HG03045 (cell line): Measurements from ENCODE around the gene NCOA7.
A peak's percentile ranks its signal among the peaks of the same experiment; 100 is the strongest.
"Not testable (repeated sequence)": the region's sequence is repeated elsewhere in the genome, so short reads cannot be mapped to it uniquely, and the experiment has no call there.

Experiments
- ATAC-seq: cut with Tn5 transposase; IDR thresholded peaks from one replicate; pipeline ENCODE4 v1.9.1; 2021; ENCODE audit warnings: mild to moderate bottlenecking, moderate library complexity; ENCODE audit not compliant: unreplicated experiment

NCOA7 gene

DNA sequence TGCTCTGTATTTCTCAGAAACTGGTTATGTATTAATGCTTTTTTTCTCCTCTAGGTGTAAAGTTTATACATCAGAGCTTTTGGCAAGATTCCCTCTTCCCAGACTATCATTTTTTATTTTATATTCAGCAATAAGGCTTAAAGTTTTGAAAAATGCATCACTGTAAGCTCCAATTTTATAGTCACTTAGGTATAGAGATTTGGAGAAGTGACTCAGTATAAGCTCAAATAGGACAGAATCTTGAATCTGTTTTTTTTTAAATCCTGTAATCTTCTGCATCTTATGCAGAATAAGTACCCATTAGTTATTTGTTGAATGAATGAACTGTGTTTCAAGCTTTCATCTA lies 1.0 kb downstream of the NCOA7 start:
- ATAC-seq: no peak

- no peak for ATAC-seq
Measured at GRCh38 chr6:125792172-125792571, 1.4 kb downstream of the NCOA7 start.

GRCh38 chr6:125792680-125793079 lies 1.9 kb downstream of the NCOA7 start:
- no peak for ATAC-seq

GRCh38 chr6:125793280-125793679 lies 2.5 kb downstream of the NCOA7 start:
- ATAC-seq: no peak

DNA sequence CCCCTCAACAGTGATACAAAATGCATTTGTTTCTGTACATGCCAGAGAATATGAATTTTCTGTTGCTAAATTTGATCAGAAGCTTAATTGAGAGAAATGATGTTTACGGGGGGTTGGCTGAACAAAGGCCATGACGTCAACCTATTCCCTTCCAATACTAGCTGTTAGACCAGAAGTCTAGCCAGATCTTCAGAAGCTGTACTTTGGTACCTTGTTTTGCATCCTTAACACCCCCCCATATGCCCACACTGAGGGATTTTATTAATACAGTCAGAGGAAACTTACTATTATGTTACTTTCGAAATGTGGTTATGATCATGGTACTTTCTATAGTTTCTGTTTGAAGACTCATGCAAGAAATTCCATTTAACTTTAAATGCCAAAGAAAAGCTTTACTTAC lies 3.1 kb downstream of the NCOA7 start:
- no peak for ATAC-seq

DNA sequence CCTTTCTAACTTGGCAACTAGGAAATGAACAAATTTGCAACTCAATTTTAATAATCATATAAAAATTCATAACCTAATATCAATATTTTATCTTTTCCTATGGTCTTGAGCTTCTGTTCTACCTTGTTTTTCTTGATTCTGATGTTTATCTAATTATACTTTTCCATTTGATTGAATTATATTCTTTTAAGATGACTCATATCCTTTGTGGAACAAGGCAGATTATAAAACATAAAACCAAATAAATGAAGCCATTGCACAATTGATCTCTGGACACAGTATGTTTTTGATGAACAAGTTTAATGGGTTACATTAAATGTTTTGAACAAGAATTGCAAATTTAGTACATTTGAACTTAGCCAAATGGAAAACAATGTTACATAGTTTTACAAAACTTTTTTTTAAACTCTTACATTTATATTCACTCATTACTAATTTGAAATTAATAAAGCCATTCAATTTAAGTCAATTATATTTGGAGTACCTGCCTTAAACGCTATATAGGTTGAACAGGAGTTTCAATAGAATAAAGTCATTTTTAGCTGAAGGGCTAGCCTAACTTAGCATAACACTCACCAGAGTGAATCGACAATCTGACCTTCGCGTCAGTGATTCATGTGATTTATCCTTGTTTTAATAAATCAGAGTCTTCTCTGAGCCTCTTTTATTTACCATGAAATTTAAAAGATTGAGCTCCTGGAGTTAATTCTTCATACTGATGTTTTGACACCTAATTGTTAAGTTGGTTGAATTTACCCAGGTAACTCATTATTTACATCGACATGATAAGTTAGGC lies 3.8 kb downstream of the NCOA7 start:
- ATAC-seq: no peak

- no peak for ATAC-seq
Measured at GRCh38 chr6:125795301-125795700, 4.5 kb downstream of the NCOA7 start.

DNA sequence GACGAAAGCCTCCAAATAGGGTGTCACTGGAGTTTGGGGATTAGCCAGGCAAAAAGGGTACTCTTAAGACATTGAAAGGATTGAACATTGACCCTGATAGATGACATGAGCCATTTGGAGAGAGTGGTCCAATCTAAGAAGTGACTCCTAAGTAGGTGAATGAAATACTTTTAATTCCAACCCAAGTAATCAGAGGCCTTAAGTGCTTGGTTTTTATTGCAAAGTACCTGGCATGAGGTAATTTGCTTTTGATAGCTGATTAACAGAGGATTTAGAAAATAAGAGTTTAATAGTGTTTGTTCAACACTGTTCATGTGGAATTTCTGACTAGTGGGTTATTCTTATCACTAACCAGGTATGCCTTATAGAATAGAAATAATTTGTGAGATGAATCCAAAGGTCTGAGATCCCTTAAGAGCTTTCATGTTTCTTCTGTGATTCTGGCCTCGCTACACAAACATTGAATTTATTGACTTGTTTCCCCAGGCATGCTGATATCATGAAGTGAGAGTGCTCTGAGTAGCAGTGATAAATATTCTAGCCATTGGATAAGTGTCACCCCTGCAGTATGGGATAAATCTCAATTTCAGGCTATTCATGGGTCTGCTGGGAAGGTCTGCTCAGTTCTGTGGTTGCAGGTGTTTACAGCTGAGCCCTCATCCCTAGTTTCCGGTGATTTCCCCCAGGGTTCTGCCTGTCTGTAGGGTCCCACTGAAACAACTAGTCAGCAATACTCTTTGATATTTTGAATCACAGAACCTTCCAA lies 6.5 kb downstream of the NCOA7 start:
- ATAC-seq: no peak

GRCh38 chr6:125797886-125798444 lies 7.2 kb downstream of the NCOA7 start:
- no peak for ATAC-seq

GRCh38 chr6:125798734-125799508 lies 8.2 kb downstream of the NCOA7 start:
- peak; percentile 77 for ATAC-seq

- no peak for ATAC-seq
Measured at GRCh38 chr6:125802383-125802782, 11.6 kb downstream of the NCOA7 start.

- no peak for ATAC-seq
Measured at GRCh38 chr6:125802943-125803377, 12.2 kb downstream of the NCOA7 start.

DNA sequence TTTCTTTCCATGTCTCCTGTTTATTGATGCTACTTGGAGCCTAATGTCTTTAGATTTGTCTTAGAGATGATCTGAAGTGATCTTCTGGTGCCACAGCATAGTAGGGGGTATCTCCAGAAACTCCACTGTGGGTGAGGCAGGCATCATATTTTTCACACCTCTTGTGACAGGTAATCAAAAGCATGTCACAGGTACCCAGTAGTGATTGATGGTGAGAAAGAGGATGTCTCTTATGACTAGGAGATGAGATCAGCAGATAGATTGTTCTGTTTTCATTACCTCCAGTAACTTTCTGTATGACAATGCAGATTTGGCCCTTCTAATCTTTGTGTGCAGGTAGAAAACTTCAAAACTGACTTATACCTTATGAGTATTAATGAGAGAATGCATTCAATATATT lies 13.5 kb downstream of the NCOA7 start:
- ATAC-seq: peak; percentile 53

DNA sequence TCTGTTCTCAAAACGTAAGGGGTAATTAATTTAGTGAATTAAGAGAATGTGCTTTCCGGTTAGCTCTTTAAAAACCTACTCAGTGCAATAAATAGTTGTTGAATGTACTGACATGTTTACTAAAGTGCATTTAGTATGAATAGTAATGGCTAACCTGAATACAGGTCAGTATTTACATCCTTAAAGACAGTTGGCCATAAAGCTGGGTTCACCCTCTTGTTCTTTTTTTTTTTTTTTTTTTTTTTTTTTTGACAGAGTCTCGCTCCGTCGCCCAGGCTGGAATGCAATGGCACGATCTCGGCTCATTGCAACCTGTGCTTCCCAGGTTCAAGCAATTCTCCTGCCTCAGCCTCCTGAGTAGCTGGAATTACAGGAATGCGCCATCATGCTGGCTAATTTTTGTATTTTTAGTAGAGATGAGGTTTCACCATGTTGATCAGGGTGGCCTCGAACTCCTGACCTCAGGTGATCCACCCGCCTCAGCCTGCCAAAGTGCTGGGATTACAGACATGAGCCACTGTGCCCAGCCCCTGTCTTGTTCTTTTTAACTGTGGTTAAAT lies 14.2 kb downstream of the NCOA7 start:
- ATAC-seq: not testable (repeated sequence)

- no peak for ATAC-seq
Measured at GRCh38 chr6:125806813-125807212, 16.1 kb downstream of the NCOA7 start.

DNA sequence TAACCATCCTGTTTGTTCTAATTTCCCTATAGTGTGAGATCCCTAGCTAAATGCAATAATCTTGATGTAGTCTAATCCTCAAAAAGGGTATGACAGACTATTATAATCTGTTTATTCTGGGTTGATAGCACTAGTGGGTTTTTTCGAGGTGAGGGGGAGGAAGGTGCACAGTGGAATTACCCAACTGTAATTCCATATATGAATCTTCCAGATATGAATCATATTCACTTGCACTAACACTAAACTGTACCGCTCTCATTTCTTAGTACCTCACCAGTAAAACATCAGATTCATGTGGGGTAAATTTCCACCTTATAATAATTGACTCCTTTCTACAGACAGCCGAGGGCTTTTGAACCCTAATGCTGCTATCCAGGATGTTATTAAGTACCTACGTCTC lies 16.5 kb downstream of the NCOA7 start:
- peak; percentile 41 for ATAC-seq

DNA sequence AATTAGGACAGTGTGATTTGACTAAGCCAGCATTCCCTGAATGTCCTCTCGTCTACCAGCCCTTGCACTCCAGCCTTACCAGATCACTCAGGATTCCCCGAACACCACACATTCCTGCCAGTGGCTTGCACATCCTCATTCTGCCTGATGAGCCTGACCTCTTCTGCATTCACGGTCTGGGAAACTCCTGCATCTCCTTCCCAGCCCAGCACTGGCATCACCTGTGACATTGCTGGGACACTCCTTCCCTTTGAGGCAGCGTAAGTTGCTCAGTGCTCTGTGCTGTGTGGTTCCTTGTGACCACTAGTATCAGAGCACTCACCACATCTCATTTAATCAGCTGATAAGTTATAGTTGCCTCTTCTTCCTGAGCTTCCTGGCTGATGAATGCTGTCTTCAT lies 17.3 kb downstream of the NCOA7 start:
- ATAC-seq: no peak

- no peak for ATAC-seq
Measured at GRCh38 chr6:125808591-125808990, 17.8 kb downstream of the NCOA7 start.

DNA sequence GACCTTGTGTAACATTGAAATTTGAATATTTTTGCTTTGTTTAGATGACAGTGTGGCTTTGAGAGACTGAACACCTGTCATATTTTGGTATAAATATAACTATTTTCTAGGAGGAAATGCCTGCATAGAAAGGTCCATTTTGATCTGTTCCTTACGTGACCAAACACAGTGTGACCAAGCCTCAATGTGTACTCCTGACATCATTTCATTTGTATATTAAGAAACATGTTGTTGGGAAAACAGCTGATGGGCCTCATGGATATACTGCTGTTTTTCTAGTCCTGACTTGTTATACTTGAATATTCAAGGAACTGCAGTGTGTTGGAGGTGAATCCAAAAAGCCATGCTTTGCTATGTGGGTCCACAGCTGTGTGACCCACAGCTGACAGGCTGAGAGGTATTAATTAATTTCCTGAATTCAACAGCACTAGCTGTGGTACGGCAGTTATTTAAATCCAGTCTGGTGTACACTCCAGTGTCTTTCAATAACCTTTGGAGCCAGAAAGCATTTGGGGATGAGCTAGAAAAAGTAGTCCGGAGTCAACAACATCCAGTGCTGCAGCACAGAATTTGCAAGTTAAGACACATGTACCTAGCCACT lies 18.9 kb downstream of the NCOA7 start:
- ATAC-seq: no peak

DNA sequence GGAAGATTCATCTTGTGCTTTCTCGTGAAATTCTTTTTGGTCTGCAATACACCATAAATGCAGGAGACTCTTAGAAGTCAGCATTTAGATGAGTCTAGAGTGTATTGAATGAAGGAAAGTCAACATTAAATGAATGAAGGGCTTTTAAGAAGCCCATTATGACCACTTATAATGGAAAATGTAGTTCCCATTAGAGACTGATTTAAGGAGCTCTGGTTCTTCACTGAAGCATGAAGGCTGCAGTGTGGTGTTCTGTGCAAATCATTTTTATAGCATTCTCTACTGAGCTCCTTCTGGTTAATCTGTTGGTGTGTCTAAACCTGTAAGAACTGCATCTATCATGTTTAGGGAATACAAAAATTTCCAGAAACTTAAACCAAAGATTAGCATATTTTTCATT lies 19.7 kb downstream of the NCOA7 start:
- ATAC-seq: no peak

DNA sequence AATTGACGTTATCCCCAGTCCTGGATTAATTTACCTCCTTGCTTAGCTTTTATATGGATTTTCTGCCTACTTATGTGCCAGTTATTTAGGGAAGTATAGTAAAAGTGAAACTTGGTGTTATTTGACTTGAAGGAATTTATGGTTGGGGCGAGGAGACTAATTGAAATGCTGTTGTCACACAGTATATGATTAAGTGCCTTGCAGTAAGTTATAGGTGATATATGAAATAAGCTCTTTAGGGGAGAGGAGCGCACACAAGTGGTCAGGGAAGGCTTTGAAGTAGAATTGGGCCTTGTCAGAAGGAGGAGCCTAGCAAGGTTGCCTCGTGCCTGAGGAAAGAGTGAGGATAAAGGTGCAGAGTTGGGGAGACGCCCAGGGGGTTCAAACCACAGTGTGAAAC lies 20.5 kb downstream of the NCOA7 start:
- ATAC-seq: no peak
